DOHH2 (cell line): Measurements from ENCODE around the gene CUL9.

Experiments used
- EZH2phosphoT487 ChIP-seq: fragments of 200-600 bp; sonication (generic); IDR thresholded peaks from 2 replicates; pipeline ENCODE4 v1.6.1; 2017; ENCODE audit warnings: borderline replicate concordance, mild to moderate bottlenecking, antibody characterized with exemption, low read length, moderate library complexity, mixed read lengths
- TF ChIP-seq, protein P1 (sequence below): fragments of 200-600 bp; sonication (generic); IDR thresholded peaks from one replicate; pipeline ENCODE4 v1.5.1; 2014; ENCODE audit warnings: antibody characterized with exemption, mild to moderate bottlenecking, low read depth, low read length; ENCODE audit not compliant: poor library complexity, severe bottlenecking

DNA sequence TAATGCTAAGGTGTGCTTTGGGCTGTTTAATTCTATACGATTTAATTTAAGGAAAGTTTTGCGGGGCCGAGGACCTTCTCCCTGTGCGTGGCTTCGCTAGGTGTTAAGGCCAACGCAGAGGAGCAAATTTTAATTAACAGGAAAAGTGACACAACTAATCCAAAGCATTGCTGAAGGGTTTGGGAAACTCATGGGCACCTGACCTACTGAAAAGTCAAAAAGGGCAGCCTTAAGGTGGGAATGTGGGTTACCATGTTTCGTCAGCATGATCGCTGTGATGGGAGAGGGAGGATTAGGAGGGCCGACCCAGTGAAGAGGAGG is 415 bp upstream of the CUL9 start:
- TF ChIP-seq, protein P1, sequence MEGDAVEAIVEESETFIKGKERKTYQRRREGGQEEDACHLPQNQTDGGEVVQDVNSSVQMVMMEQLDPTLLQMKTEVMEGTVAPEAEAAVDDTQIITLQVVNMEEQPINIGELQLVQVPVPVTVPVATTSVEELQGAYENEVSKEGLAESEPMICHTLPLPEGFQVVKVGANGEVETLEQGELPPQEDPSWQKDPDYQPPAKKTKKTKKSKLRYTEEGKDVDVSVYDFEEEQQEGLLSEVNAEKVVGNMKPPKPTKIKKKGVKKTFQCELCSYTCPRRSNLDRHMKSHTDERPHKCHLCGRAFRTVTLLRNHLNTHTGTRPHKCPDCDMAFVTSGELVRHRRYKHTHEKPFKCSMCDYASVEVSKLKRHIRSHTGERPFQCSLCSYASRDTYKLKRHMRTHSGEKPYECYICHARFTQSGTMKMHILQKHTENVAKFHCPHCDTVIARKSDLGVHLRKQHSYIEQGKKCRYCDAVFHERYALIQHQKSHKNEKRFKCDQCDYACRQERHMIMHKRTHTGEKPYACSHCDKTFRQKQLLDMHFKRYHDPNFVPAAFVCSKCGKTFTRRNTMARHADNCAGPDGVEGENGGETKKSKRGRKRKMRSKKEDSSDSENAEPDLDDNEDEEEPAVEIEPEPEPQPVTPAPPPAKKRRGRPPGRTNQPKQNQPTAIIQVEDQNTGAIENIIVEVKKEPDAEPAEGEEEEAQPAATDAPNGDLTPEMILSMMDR: no peak
- no peak for TF ChIP-seq EZH2phosphoT487
